GM23248 (cell line): ENCODE measurements around the gene RUFY3.

Experiments
- EZH2 ChIP-seq: fragments of 200-600 bp; sonication (generic); IDR thresholded peaks from 2 replicates; pipeline ENCODE4 v1.6.1; 2018; ENCODE audit warnings: antibody characterized with exemption, mild to moderate bottlenecking; ENCODE audit not compliant: insufficient read depth, poor library complexity, severe bottlenecking
- EZH2phosphoT487 ChIP-seq: fragments of 200-600 bp; sonication (generic); IDR thresholded peaks from 2 replicates; pipeline ENCODE4 v1.6.1; 2018; ENCODE audit warnings: antibody characterized with exemption, moderate library complexity, mild to moderate bottlenecking, low read depth; ENCODE audit not compliant: insufficient read depth

GRCh38 chr4:70674731-70675130 lies 47.0 kb upstream of the RUFY3 start:
- TF ChIP-seq EZH2 (no peak), EZH2phosphoT487 (no peak)
